Ovary (tissue), 3 donors: Measurements from ENCODE around the gene SLC38A1.

Experiments
- CTCF ChIP-seq, 3 donors: fragments of 450-650 bp in 2 of 3; fragments of 200-600 bp in 1 of 3; IDR thresholded peaks; one replicate each; pipeline versions ENCODE4 v1.5.1 to v1.8.0; 2016 to 2022; ENCODE audit warnings: antibody characterized with exemption in 3 of 3, mild to moderate bottlenecking in 1 of 3
- EP300 ChIP-seq: sonication (generic); formaldehyde crosslinking; IDR thresholded peaks from one replicate; pipeline ENCODE4 v1.6.1; 2017; ENCODE audit warnings: antibody characterized with exemption
- POLR2A ChIP-seq: fragments of 450-650 bp; IDR thresholded peaks from one replicate; pipeline ENCODE4 v1.6.1; 2017; ENCODE audit warnings: antibody characterized with exemption, mild to moderate bottlenecking, moderate library complexity
- donor health status: DM: no; HTN: no; CAD: no.

- TF ChIP-seq CTCF (IDR thresholded peaks at IDR 0.05), result no peak
- no peak for TF ChIP-seq POLR2A
- no peak for TF ChIP-seq EP300
Observed at GRCh38 chr12:46198913-46199312, 69.9 kb downstream of the SLC38A1 start.
